Activated CD8-positive, alpha-beta memory T cell treated with anti-CD3 and anti-CD28 coated beads, Interleukin-2, amount 50 U/mL, for 1 hour (primary cell): ENCODE measurements around the gene STK17B.
A peak's percentile ranks its signal among the peaks of the same experiment; 100 is the strongest.

ENCODE experiments used
- DNase-seq: peaks from one replicate; pipeline ENCODE4 v3.0.0-alpha.2; 2020; ENCODE audit errors: extremely low read depth

STK17B gene

DNA sequence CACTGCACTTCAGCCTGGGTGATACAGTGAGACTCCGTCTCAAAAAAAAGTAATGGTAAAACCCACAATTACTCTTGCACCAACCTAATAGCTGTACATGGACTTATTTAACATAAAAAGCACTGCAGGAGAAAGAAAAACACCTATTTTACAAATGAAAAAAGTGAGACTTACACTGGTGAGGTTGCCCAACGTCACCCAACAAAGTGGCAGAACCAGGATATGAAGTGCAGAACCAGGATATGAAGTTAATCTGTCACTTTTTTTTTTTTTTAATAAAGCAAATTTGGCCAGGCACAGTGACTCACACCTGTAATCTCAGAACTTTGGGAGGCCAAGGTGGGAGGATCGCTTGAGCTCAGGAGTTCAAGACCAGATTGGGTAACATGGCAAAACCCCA is 13.5 kb upstream of the STK17B start:
- DNase-seq: no peak

DNA sequence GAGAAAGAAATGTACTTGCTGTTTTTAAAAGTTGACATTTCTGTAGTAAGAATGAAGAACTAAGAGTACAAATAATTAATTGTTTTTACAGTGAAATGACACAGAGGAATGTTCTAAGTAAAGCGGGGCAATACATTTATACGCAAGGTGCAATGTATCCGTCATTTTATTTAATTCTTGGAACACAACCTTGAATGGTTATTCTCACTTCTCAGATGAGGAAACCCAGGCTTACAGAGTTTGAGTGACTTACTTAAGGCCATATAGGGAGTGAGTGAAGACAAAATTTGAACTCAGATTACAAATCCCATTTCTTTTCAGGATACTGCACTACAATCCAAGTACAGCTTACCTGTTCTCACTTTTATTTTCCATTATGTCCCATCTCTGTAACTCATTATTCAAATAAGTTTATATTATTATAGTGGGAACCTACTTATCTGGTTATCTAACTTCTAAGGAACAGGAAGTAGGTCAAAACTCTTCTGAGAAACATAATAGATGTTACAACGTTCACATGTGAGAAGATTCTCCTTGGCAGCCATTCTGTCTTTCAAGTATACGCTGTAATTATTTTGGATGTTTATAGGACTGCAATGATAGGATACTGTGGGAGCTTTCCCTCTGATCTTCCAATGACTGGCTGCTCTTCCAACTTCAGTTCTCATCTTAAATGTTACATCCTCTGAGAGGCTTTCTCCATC is 12.3 kb upstream of the STK17B start:
- no peak for DNase-seq

DNA sequence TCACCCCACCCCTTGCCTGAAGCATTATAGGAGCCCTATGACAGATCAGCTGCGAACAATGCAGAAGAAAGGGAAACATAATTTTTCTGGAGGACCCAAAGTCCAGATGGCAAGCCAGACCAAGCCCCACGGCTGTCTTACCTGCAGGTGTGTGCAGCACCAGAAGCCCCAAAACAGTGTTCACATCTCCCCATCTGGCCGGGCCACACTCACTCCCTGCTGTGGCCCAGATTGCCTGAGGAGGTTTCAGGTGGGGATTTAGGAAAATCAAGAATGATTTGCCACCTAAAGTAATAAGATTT is 11.7 kb upstream of the STK17B start:
- DNase-seq: no peak

DNA sequence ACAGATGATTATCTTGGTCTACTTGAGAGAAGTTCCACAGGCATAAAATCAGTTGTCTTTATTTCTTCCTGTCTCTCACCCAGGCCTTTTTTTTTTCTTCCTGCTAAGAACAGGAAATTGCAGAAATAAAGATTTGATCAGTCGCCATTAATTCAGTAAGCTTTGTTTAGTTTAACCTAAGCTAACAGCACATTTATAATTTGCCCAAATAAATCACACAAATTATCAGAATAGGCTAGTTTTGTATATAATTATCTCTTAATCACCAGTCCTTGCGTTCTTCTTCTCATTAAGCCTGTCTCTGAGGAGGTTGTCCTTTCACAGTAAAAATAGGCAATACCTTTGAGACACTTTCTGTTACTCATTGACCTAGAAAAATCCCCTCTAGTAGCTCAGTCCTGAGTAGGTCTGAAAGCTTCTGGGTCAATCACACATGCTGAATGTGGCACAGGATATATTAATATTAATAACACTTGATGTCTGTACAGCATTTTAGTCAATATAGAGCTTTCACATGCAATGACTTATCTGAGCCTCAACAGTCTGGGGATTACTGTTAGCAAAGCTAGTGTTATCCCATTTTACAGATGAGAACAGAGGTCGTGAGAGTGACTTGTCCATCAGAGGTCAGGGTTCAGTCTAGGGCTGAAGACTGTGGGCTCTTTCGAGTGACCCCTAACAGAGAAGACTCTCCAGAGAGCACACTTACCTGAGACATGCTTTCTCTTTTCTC is 11.2 kb upstream of the STK17B start:
- no peak for DNase-seq

DNA sequence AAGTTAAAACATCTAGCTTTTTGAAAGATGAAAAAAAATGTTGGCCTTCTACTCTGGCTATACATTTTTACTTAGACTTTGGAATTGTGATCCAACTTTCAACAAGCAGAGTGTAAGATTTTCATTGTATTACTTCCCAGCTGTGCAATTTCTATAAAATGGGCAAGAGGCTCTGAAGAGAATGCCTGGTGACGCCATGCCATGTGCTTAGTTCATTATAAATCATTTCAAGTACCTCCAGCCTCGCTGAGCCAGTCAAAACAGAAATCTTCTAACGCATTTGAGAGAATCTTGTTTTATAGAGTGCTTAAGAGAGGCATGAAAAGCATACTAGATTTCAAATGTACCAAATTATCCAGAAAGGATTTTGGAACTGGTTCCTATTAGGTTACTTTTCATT is 10.1 kb upstream of the STK17B start:
- DNase-seq: no peak

DNA sequence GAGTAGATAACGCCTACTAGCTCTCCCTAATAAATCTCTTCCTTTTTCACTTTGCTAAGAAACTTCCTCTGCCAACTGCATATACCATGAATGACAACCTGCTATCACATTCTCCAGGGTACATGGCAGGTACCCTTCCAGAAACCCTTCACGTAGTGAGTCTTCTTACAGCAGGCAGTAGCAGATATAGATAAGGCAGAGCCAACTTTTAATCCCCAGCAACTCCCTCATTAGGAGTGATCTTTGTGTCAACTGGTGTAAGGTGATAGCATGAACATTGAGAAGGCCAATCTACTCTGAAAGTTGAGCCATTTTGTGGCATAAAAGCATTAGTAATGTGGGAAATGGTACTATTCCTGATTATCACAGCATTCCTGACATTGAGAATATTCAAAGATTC is 5.7 kb upstream of the STK17B start:
- DNase-seq: no peak

DNA sequence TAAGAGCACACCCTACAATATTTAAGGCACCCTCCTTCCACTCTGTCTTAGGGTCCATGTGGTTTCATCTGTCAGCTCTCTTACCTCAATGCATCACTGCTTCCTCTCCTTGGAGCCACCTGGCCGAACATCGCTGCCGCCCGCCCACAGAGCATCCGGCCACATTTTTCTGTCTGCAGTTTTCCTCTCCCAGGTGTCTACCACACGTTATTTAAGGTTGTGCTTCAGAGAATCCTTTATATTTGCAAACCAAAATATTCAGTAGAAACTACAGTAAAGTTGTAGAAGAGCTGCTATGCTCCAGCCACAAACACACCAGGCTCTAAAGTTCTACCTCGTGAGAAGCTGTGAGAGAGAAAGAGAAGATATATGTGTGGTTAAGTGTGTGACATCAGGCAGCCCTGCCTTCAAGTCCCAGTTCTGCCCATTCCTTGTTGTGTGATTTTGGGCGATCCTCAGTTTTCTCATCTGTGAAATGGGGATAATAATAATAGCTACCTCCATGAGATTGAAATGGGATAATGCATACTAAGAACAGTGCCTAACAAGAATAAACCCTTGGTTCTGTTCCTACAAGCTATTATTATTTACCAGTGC is 4.9 kb upstream of the STK17B start:
- peak; percentile 86 for DNase-seq

DNA sequence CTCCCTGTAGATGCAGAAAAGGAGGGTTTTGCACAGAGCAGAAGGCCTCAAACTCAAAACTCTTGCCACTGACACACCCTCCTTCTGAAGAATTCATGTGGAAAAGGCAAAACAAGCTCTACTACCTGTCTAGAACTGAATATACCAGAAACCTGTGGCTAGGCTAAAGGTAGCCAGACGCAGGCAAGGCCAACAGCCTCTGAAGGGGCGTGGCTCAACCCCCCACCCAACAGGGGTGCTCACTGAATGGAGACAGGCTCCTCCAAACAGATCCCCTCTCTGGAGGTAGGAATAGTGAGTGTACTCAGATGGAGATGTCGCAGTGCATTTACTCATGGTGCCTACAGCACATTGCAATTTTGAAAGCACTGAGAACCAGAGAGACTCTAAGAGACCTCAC is 3.0 kb upstream of the STK17B start:
- no peak for DNase-seq

DNA sequence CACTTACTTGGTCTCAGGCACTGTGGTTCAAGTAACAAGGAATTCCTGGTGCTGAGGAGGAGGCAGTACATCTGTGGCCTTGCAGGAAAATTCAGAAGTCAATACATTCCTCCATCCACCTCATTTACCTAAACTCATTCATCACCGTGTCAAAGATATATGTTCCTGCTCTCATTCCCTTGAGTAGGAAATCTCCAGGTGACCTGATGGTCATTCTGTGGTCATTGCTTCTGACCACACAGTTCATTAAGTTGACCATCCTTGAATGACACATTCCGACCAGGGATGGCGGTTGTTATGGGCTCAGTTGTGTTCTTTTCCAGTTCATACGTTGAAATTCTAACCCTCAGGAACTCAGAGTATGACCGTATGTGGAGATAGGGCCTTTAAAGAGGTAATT is 2.1 kb upstream of the STK17B start:
- DNase-seq: no peak

DNA sequence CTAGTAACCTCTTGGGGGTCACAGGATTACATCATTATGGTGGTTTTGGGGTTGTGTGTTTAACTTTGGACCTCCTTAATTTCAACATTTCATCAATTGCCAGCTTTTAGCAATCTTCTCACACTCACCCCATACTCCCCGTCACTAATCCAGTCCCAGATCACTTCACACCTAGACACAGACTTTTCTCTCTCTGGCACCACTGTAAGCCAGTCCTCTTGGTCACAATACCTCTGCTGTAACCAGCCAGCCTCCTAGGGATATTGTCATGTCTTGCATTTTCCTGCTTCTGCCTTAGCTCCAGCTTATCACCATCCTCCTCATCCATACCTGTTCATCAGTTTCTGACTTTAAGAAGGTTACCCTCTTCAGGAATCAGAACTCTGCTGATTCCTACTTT is 1.6 kb upstream of the STK17B start:
- DNase-seq: no peak

DNA sequence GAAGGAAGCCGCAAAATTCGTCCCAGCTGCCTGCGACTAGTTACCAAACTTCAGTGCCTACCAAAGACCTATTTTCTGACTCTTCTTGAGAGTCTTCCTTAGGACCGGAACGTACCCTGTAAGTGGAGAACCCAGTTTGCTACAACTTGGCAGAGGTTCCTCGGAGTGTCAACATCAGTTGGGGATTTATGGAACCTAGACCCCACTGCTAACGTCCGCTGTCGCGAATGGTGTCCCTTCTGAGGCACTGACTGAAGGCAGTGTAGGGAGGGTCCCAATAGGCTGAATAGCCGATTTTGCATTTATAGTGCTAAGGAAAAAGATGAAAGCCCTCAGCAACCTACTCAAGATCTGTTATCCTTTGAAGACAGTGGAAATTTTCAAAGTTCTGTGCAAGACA is 568 bp upstream of the STK17B start:
- DNase-seq: no peak

DNA sequence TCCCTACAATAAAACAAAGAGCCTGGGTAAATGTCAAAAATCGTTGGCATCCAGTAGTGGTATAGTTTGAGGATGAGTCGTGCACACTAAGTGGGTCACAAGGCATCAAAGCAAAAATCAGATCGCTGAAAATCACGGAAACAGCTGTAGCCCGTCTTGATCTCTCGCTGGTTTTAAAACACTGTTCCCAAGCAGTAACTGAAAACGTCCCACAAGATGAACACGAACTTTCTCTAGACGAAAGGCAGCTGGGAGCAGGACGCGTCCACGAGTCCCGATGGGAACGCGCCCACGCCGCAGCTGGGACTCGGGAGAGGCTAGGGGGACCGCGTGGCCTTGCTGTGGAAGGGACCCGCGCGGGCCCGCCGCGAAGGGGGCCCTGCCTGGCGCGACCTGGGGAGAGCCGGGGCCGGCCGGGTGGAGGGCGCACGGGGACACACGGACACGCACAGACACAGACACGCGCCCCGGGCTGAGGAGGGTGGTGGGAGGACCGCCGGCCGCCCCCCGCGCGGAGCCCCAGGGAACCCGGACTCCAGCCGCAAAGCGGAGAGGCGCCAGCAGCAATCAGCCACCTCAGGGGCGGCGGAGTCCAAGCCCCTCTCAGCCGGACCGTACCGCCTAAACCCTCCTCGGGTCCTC is 651 bp downstream of the STK17B start:
- DNase-seq: no peak

DNA sequence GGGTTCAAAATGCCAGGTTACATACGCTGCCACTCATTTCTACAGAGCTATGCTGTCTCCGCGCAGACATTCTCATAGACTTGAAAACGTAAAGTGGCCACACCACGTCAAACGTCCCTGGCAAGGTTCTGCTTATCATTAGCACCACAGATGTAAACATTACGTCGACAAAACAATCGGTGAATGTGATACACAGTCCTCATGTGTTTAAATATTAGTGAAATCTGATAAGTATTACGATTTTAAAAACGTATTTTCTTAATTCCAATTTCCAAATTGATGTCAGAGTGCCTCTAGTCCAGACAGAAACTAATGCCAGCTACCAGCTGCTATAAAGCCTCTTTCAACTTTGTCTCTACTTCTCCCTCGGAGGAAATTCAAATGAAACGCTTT is 1.2 kb downstream of the STK17B start:
- no peak for DNase-seq

DNA sequence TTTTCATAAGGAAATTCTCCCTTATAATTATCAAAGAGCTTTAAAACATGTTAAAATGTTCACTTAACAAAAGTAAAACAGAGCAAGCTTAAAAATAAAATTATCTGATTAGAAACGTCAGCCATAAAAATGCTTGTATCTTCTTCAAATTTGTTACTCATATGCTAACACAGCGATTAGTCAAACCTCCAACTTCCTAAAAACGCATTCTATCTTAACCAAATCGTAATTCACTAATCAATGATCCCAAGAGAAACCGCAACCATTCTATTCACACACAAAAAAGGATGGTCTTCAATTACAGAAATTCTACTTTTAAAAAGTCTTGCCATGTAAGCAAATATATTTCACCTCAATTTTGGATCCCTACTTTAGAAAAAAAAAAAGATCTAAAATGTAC is 1.9 kb downstream of the STK17B start:
- DNase-seq: no peak

DNA sequence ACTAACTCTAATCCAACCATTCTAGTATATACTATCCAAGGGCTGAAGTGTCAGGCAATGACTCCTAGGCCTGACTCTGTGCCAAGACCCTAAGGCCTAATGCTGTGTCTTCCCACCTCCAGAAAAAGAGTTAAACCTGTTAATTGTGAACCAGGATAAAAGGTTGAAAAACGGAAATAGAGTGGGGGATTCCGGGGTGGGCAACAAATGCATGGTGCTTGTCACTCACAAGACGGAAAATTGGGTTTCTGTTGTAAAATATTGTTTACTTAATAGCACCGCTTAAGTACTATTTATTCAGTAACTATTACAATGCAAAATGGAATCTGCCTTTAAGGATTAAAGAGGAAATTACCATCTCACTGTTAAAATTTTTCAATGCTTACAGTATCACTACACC is 3.2 kb downstream of the STK17B start:
- DNase-seq: no peak

DNA sequence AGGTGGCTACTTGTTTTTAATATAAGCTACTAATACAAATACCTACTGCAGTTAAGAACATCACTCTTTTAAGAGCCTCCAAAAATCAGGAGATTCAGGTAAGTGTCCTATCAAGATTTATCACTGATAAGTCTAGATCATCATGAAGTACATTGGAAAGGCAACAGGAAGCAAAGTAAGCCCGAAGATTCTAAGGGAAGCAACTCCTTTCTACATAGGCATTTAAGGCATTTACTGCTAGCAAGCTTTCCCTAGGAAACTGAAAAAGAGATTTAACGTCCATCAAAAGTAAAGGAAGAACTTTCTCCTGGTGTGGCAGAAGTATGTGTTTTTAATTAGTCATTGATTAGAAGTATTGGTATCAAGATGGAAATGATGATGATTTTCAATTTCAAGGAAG is 3.7 kb downstream of the STK17B start:
- no peak for DNase-seq

DNA sequence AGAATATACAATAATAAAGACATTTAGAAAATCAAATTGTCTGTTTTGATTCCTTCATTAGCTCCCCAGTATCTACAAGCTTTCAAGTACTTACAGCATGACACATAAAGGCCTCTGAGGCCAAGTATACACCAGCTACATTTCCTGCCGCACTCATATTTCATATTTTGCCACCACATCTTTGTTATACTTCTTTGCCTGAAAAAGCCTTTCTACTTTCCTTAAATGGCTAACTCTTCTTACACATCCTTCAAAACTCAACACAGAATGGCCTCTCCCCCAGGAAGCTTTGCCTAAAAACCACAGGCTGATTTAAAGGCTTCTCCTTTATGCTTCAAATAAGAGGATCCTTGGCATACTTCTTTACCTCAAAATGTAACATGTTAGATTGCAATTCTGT is 4.5 kb downstream of the STK17B start:
- no peak for DNase-seq

DNA sequence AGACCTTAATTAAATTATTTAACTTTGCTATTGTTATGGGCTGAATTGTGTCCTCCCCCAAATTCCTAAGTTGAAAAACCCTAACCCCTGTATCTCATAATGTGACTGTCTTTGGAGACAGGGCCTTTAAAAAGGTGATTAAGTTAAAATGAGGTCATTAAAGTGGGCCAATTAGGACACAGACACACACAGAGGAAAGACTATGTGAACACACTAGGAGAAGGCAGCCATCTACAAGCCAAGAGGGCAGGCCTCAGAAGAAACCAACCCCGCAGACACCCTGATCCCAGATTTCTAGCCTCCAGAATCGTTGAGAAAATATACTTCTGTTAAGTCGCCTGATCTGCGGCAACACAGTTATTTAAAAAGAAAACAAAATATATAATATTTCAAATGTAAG is 6.4 kb downstream of the STK17B start:
- no peak for DNase-seq

DNA sequence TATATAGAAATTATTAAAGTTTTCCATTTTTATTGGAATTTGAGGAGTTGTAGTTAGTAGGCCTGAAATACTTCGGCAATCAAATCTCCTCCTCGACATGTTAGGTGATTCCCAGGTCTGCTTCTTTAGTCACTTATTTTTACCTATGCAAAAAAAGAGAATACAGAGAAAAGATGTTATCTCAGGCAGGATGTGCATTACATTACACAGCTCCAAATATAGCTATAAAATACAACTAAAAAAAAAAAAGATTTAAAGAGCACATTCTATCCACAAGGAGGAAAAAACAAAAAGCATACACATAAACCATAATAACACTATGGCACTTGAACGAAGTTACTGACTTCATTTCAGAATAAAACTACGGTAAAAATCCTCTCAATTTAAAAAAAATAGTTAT is 8.1 kb downstream of the STK17B start:
- no peak for DNase-seq

DNA sequence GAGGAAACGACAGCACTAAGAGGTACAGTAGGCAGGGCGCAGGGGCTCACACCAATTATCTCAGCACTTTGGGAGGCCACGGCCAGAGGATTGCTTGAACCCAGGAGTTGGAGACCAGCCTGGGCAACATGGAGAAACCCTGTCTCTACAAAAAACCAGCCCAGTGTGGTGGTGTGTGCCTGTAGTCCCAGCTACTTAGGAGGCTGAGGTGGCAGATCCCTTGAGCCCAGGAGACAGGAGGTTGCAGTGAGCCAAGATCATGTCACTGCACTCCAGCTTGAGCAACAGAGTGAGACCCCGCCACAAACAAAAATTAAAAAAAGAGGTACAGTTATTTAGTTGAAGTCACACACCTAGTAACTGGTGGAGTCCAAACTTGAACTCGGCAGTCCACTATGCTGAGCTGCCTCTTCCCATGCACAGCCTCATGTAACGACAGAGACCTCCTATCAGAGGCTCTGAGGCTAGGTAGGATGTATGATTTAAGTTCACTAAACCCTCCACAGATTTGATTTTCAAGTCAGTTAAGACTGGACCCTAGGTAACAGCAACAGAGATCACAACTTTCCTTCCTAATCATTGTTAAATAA is 8.7 kb downstream of the STK17B start:
- no peak for DNase-seq

DNA sequence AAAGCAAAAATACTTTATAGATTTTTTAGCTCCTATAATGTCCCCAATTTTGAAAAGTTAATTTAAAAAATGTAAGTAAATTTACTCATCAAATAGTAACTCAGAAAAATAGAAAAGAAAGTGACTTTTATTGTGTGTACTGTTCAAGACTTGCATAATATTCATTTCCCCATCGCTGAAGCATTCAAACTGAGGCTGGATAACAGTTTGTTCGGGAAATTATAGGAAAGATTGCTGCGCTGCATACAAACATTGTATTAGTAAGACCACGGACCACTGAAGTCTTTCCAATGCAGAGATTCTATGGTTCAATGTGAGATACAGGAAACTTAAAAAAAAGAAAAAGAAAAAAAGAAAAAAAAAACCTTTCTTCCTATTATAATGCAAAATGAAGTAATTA is 10.4 kb downstream of the STK17B start:
- no peak for DNase-seq

DNA sequence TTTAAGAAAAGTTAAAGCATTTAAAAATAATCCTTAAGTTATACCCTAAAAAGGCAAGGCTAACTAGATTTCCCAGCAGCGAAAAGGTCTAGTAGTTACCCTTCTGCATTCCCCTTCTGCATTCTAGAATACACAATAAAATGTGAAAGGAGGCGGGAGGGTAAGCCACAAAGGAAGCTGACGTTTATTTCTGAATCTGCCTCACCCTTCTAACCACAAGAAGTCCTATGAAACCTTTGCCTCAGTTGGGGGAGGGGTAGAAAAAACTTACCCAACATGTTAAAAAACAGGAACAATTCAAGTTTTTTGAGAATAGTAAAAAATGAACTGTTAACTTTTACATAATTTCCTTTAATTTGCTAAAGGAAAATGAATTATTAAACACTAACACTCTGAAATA is 11.3 kb downstream of the STK17B start:
- no peak for DNase-seq
